GM21360 (cell line): Measurements from ENCODE around the gene PIGC.
A peak's percentile ranks its signal among the peaks of the same experiment; 100 is the strongest.

Source experiments
- ATAC-seq: cut with Tn5 transposase; IDR thresholded peaks from one replicate; pipeline ENCODE4 v1.9.1; 2021; ENCODE audit warnings: mild to moderate bottlenecking, moderate library complexity; ENCODE audit not compliant: unreplicated experiment

The PIGC gene

DNA sequence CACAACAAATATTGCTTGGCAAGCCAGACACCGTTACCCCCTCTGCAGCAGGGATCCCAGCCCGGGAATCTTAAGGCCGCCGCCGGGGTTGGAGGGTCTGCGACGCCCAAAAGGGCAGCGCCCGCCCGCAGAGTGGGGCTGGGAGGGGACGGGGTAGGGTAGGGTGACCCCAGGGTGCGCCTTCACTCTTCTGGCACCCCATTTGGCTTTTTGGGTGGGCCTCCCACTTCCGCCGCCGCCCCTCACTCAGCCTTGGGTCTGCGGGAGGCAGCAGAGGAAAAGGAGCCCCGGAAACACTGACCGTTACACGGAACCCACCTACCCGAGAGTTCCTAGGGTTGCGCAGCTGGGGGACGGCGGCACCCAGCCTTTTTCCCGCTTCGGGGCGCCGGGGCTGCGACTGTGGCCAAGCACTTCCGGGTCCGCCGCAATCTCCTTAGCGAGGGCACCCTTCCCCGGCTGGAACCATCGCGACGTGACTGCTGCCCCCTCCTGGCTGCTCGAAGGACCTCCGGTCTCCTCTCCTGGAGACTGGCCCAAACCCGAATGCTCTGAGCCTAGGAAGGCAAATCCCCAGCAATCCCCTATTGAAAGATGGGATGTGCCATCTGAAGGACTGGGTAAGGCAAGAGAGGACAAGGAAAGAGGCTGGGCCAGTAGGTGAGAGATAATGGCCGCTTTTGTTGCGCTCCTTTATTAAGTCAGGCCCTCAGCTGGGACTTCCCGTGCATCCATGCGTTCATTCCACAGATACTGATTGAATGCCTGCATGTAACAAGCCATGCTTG is at the start of gene PIGC:
TSS of gene PIGC (minus strand) at position 404 of the 788 bp plus-strand sequence. CDS start 1,447 bp downstream, outside the sequence.
- peak; percentile 98 for ATAC-seq

DNA sequence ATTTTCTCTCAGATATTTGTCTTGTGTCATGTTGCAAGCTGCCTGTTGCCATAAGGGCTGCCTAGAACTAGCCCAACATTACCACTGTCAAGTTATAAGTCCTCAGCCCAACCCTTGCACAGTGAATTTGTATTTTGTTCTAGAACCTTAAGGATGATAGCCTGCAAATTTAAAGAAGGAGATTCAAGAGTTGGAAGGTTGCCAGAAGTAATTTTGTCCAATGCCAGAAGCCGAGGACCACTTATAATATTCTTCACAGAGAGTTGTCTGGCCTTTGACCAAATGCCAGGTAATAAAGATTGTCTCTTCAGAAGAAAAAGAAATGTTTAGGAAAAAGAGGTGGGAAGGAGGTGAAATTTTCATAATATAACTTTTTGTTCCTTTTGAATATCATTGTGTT is 48.6 kb upstream of the PIGC start:
- ATAC-seq: no peak

DNA sequence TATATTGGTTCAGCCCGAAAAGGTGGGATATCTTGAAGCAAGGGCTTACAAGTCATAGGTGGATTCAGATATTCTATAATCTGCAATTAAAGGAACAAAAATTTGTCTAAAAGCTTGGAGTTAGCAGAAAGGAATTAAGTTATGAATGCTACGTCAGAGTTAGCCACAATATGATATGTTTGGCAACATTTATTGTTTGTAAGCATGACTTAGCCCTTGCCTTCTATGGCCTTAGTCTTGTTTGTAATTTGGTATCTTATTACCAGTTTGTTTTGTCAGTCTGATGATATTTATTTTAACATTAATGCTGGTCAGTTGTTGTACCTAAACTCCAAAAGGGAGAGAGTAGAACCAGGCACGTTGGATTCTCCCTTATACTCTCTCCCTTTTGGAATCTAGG is 46.0 kb upstream of the PIGC start:
- no peak for ATAC-seq

DNA sequence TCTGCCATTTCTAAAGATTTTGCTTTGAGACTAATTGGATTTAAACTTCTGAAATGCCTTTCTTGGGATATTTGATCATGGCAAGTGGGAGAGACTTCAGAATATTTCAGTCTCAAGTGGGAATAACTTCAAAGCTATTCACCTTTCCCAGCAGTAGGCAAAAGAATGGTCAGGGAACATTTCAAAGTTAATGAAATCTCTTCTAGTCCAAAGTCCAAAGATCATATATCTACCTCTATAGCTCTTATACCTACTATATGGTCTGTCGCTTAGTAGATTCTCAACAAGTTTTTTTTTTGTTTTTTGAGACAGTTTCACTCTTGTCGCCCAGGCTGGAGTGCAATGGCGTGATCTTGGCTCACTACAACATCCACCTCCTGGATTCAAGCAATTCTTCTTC is 44.5 kb upstream of the PIGC start:
- ATAC-seq: no peak

DNA sequence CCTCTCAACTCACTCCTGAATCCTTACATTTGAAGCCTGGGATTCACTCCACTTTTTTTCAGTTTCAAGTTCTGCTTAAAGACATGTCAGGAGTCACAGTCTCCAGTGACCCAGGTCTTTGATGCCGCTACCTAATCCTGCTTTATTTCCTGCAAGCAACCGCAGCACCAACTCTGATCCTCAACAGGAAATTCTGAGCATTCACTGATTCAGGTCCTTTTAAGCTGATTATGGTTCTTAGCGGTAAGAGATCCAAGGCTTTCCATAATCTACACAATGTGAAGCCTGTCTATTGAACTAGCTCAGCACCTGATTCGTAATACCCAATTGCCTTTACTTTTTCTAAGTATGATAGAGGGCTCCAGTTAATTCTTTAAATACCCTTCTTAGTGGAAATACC is 43.7 kb upstream of the PIGC start:
- ATAC-seq: no peak

DNA sequence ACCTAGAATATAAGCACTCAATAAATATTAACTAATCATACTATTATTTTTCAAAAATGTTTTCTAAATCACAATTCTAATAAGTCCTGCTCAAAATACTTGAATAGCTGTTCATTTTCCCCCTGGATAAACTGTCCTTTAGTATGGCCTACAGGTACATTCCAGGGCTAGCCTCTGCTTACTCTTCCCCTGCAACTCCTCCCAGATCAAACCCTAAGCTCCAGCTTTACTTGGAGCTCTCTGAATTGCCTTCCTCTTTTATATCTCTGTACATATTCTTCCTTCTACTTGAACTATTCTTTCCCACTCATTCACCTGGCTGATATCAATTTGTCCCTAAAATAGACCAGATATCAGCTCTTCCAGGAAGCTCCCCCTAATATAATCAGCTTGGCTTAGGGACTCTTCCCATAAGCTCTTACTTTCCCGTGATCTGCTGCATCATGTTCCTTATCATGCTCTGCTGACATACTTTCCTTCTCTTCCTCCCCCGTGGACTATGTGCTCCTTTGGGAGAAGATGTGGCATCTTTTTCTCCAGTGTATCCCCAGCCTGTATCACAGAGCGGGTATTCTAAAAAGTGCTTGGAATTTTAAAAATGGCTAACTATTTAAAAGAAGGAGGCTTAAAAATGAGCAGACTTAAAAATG is 43.1 kb upstream of the PIGC start:
- ATAC-seq: no peak

DNA sequence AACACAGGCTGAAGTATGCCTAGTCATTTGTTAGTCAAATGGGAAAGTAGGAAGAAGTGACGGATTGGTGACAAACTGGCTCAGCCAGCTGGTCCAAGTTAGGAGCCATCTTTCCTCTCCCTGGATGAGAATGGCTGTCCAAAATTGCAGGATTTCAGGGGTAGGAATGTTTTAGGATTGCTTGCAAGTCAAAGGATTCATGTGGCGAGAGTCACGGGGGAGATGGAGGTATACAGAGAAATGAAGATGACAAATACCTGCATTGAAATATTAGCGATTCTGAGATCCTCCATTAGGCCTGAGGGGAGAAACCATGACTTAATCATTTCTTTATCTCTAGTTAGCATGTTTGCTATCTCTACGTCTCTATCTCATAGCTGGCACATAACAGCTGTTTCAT is 41.8 kb upstream of the PIGC start:
- ATAC-seq: no peak

DNA sequence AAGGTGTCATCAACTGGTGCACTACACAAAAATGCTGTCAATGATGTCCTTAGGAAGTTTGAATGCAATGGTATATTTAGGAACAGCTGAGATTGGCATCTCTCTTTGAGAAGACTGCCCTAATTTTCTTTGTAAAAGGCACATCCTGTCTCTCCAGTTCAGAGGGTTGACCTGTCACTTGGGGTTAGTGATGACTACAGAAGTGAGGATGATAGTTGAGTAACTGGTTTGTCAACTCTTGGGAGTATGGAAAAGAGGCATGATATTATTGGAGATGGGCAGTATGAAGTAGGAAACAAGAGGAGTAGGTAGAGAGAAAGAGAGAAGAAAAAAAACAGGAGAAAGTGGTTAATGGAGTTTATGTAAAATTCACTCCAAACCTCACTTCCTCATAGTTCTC is 40.4 kb upstream of the PIGC start:
- no peak for ATAC-seq

DNA sequence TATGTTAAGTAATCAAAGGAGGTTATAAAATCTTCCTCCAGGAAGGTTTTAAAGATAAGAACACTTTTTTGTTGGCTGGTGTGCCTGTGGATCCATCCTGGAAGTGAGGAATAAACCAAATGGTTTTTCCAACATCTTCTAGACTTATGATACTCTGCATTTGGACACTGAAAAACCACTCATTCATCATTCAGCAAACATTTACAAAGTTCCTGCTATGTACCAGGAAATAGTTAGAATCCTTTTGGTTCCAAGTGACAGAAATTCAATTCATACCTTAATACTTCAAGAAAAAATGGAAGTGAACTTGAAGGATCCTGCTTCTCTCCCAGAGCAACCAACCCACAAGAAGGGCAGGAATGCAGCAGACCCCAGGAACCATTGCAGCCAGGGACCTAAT is 39.6 kb upstream of the PIGC start:
- ATAC-seq: no peak

DNA sequence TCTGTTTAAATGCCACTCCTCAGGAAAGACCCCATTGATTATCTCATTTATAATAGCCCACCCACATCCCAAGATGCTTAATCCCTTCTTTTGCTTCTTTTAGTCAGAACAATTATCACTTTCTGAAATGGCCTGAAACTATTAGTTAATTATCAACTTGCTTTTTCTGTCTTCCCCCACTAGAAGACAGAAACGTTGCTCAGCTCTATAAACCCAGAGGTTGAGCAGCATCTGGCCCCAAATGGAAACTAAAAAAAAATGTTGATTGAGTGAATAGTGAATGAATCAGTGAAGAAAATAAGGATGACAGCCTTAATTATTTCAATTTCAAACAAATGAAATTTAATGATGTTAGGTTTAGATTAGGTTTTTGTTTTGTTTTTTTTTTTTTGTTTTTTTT is 38.2 kb upstream of the PIGC start:
- no peak for ATAC-seq

DNA sequence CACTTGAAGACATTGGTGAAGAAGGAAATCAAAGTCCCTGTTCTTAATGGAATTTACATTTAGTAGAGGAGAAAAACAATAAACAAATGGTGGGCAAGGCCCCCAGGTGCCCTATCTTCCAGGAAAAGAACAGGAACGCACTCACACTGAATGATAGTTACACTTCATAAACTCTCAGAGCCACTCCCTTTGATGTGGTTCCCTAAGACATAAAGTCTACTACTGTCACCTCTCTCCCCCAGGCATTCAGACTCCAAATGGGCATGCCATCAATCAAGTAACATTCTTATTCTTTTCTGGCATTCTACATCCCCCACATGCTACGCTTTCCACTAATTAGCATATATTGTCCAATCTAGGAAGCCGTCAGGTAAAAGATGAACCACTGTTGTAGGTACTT is 36.6 kb upstream of the PIGC start:
- ATAC-seq: no peak

DNA sequence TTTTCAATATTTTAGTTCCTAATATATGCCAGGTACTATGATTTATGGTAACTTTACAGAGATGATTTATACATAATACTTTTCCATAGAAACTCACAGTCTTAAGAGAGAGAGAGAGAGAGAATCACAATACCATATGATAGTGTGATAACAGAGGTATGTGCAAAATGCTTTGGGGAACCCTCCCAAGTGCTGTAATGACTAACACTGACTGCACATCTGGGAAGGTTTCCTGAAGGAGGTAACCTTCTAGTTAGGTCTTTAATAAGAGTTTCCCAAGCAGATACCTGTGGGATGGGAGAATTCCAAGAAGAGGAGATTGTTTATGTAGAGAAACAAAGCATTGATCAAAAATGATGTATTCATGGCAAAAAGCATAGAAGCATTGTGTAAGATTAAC is 34.6 kb upstream of the PIGC start:
- ATAC-seq: no peak

DNA sequence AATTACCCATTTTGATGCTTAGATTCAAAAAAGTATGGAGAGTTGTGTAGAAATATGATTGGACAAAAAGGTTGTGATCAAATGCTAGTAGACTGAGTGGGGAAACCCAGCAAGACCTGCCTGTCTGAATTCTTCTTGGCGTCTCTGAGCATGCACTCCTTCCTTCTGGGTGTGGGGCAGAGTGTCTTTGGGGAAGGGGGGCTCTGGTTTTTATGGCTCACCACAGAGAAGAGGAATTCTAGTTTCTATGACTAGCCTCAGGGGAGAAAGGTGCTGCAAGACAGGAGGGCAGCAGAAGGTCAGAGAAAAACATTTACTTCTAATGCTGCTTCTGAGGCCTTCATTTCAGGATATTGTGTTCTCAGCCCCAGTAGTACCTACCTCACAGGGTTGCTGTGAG is 33.9 kb upstream of the PIGC start:
- ATAC-seq: no peak

DNA sequence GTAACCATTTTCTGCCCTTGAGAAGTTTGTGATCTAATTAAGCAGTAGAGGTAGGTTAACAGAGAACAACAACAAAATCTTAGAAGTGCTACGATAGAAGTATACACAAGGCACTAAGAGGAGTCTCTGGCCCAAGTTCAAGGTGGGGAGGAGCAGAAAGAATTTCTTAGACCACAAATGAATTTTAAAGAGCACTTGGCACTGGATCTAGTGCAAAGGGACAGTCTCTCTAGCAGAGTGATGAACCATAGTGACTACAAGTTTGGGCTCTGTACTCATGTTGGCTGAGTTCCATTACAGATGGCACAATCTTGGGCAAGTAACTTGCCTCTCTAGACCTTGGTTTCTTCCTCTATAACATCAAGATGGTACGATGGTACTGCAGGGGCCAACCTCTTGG is 33.3 kb upstream of the PIGC start:
- ATAC-seq: no peak

DNA sequence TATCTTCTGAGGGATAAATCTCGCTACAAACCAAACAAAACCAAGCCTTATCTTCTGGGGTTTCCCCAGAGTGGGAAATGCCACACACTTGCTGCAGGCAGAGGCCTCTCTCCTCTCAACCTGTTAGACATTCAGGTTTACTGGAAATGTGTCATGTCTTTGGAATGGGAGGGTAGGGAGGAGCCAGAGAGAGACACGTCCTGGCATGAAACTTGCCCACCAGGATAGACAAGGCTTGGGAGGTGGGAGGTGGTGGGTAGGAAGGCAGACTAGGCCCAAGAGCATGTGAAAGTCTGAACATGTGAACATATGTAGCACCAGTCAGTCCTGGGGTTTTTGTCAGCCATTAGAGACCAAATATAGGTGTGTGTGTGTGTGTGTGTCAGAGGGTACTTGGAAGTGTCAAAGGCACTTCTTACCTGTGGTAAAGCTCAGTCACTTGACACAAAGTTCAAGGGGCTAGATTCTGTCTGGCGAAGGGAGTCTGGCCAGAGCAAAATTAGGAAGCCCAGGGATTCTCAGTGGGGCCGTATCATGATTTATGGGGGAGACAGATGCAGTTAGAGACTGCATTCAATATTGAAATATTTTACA is 32.4 kb upstream of the PIGC start:
- no peak for ATAC-seq

DNA sequence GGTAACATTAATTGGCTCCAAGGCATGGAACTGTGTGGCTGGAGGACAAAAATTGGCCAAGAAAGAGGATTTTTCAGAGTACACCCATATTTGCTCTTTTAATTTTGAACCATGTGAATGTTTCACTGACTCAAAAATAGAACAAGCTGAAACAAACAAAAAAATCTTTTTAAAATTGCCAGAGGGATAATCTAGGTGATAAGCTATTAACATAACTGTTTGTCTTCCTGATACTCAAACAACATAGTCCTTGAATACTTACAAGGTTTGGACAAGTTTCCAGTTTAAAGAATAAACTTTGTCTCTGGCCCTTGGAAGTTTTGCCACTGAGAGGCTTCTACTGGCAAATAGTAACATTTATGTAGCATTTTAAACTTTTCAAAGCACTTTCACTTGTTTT is 30.0 kb upstream of the PIGC start:
- no peak for ATAC-seq

DNA sequence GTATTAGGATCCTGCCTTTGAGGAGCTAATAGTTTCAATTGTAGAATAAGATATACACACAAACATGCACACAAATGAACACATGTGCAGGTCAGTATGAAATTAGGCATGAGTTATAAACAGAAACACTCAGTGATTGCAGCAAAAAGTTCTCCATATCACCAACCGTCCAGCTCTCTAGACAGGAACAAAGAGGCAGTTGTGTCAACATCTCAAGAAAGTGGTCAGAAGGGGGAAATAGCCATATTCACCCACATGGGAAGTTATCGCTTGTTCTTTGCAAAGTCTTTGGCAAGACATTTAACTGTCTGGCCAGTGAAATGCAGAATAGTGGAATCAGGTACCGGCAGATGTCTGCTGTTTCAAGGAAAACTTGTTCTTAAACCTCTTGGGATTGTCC is 29.4 kb upstream of the PIGC start:
- ATAC-seq: no peak

DNA sequence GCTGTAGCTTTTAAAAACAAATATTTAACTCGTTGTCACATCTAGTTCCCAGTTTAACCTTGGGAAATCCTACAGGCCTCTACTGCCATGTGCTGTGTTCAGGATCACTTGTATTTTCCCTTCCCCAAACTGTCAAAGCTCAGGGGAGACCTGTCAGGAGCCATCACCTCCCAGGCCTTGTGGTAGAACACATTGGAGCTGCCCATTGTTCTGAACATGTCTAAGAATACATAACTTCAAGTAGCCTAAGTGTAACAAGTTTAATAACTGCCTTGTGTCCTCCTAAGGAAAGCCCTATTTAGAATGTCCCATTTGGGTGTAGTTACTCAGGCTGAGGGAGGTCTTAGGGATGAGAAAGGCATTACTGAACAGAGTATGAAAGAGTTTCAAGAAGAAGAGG is 28.6 kb upstream of the PIGC start:
- no peak for ATAC-seq

DNA sequence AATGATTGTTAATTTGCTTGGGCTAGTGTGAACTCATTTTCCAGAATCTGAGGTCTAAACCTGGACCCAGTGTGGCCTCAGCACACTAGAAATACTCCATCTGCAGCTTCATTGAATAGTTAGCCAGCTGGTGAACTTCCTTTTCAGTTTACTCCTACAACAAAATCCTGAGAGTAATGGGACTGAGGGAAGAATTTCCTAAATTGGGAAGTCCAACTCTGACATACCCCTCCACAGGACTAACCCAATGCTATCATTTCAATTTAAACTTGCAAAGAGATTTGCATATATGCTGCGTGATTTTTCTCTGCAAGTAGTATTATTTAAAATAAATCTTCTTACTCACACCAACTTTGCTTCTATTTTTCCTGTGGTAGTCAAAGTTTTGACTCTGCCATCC is 27.8 kb upstream of the PIGC start:
- no peak for ATAC-seq

DNA sequence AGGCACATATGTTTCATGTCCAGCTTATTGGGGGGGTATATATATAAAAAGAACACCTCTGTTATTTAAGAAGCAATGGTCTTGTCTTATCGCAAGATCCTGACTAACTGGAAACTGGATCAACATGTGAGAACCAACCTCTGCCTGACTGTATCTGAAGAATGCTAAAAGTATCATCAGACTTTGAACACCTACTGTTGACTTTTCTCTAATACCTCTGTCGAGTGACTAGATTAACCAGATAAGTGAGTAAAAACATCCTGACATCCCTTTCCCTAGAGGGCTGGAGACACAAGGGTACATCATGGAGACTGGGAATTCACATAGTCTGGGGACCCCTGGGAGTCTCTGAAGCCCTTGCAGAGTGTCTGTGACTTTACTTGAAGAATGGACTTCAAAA is 26.3 kb upstream of the PIGC start:
- no peak for ATAC-seq

DNA sequence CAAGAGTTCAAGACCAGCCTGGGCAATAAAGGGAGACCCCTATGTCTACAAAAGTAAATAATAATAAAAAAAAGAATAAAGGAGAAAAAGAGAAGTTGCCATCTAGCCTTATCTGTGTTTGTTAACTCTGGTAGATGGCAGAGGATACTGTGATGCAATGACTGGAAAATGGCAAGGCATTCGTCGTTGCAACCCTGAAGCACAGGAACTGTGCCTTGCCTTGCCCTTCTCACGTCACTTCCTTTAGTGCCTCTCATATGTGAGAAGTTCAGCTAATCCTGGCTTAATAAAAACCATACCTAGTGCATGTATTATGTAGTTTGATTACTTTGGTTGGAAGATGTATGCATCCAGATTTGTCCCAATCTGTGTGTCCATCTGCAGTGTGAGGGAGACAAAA is 25.8 kb upstream of the PIGC start:
- ATAC-seq: no peak

DNA sequence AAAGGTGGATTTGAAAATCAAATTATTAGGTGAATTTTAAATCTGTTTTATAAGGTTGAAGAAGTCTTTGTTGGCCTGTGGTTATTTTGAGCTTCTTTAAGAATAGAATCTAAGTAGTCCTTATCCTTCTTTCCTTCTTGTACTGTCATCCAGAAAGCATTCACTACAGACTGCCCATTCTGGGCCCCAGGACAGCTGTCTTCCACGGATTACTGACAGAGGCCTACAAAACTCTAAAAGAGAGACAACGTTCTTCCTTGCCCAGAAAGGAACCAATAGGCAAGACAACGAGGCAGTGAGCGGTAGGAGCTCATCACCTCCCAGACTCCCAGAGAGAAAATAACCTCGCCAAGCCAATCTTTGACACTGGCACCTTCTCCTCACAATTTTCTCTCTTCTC is 24.4 kb upstream of the PIGC start:
- ATAC-seq: no peak
